Dendritic cell treated with granulocyte-macrophage colony-stimulating factor and Interleukin-4, amounts not matched to agents 40 ng/mL and 50 ng/mL, for 4 days (primary cell): Measurements from ENCODE around the gene WNT3A.

ENCODE experiments used
- H3K27ac Mint-ChIP-seq: one replicate; pipeline ENCODE4 v1.8.0; 2022; ENCODE audit warnings: mild to moderate bottlenecking, mixed read lengths
- H3K27me3 Mint-ChIP-seq: one replicate; pipeline ENCODE4 v1.8.0; 2022; ENCODE audit warnings: mild to moderate bottlenecking, mixed read lengths
- H3K36me3 Mint-ChIP-seq: one replicate; pipeline ENCODE4 v1.8.0; 2022; ENCODE audit warnings: low read depth, mixed read lengths
- H3K4me1 Mint-ChIP-seq: one replicate; pipeline ENCODE4 v1.8.0; 2022; ENCODE audit warnings: low read depth, mixed read lengths
- H3K4me3 Mint-ChIP-seq: one replicate; pipeline ENCODE4 v1.8.0; 2022; ENCODE audit warnings: mild to moderate bottlenecking, moderate library complexity, mixed read lengths
- H3K9me3 Mint-ChIP-seq: one replicate; pipeline ENCODE4 v1.8.0; 2022; ENCODE audit warnings: mixed read lengths
- intact Hi-C: fragments of 100-400 bp; cut with micrococcal nuclease; formaldehyde crosslinking; loops from one replicate; pipeline ENCODE4 v1.15.0; 2022

WNT3A gene

GRCh38 chr1:228088586-228089498, 82.0 kb downstream of the WNT3A start:
- Mint-ChIP-seq H3K9me3 (no peaks in the 10 kb centered on the region), H3K27ac (peak overlapping the region; percentile 86), H3K4me3 (peak overlapping the region; percentile 59), H3K36me3 (peaks cover 85% of the 10 kb centered on the region), H3K4me1 (peaks cover 88% of the 10 kb centered on the region), H3K27me3 (no peaks in the 10 kb centered on the region)
- intact Hi-C loops: no loop called here

- peaks cover 85% of the 10 kb centered on the region for H3K36me3 Mint-ChIP-seq
- H3K27me3 Mint-ChIP-seq: no peaks in the 10 kb centered on the region
- peak overlapping the region; percentile 86 for H3K27ac Mint-ChIP-seq
- intact Hi-C loops: no loop called here
- H3K9me3 Mint-ChIP-seq: peaks cover 7% of the 10 kb centered on the region
- H3K4me1 Mint-ChIP-seq: peaks cover 88% of the 10 kb centered on the region
- peak overlapping the region; percentile 59 for H3K4me3 Mint-ChIP-seq
Observed at GRCh38 chr1:228089519-228090380, 83.0 kb downstream of the WNT3A start.

- Mint-ChIP-seq H3K27me3 (no peaks in the 10 kb centered on the region), H3K4me3 (peak overlapping the region; percentile 59), H3K36me3 (peaks cover 88% of the 10 kb centered on the region), H3K9me3 (peaks cover 11% of the 10 kb centered on the region), H3K27ac (peak overlapping the region; percentile 86), H3K4me1 (peaks cover 88% of the 10 kb centered on the region)
- intact Hi-C loops: no loop called here
Observed at GRCh38 chr1:228090613-228091081, 83.8 kb downstream of the WNT3A start.

GRCh38 chr1:228091084-228091483, 84.3 kb downstream of the WNT3A start:
- Mint-ChIP-seq H3K36me3 (peaks cover 90% of the 10 kb centered on the region), H3K9me3 (peaks cover 11% of the 10 kb centered on the region), H3K4me1 (peaks cover 88% of the 10 kb centered on the region), H3K4me3 (no peak overlapping the region), H3K27ac (peak overlapping the region; percentile 86), H3K27me3 (no peaks in the 10 kb centered on the region)
- intact Hi-C loops: no loop called here

- no peaks in the 10 kb centered on the region for H3K27me3 Mint-ChIP-seq
- peak overlapping the region; percentile 86 for H3K27ac Mint-ChIP-seq
- H3K4me3 Mint-ChIP-seq: no peak overlapping the region
- peaks cover 88% of the 10 kb centered on the region for H3K4me1 Mint-ChIP-seq
- intact Hi-C loops: no loop called here
- peaks cover 96% of the 10 kb centered on the region for H3K36me3 Mint-ChIP-seq
- H3K9me3 Mint-ChIP-seq: peaks cover 11% of the 10 kb centered on the region
Observed at GRCh38 chr1:228092342-228093049, 85.7 kb downstream of the WNT3A start.

- Mint-ChIP-seq H3K4me3 (no peak overlapping the region), H3K27ac (no peak overlapping the region), H3K9me3 (peaks cover 11% of the 10 kb centered on the region), H3K36me3 (peaks cover 96% of the 10 kb centered on the region), H3K4me1 (peaks cover 86% of the 10 kb centered on the region), H3K27me3 (no peaks in the 10 kb centered on the region)
- intact Hi-C loops: no loop called here
Observed at GRCh38 chr1:228093050-228093906, 86.5 kb downstream of the WNT3A start.

- Mint-ChIP-seq H3K9me3 (peaks cover 11% of the 10 kb centered on the region), H3K27ac (peak overlapping the region; percentile 54), H3K4me1 (peaks cover 84% of the 10 kb centered on the region), H3K36me3 (peaks cover 99% of the 10 kb centered on the region), H3K27me3 (no peaks in the 10 kb centered on the region), H3K4me3 (no peak overlapping the region)
- intact Hi-C loops: no loop called here
Observed at GRCh38 chr1:228094432-228095016, 87.7 kb downstream of the WNT3A start.

- Mint-ChIP-seq H3K4me3 (no peak overlapping the region), H3K27me3 (no peaks in the 10 kb centered on the region), H3K9me3 (peaks cover 11% of the 10 kb centered on the region), H3K27ac (peak overlapping the region; percentile 54), H3K36me3 (peaks cover 99% of the 10 kb centered on the region), H3K4me1 (peaks cover 84% of the 10 kb centered on the region)
- intact Hi-C loops: no loop called here
Observed at GRCh38 chr1:228095161-228095560, 88.4 kb downstream of the WNT3A start.

GRCh38 chr1:228095938-228096337, 89.1 kb downstream of the WNT3A start:
- Mint-ChIP-seq H3K4me1 (peaks cover 84% of the 10 kb centered on the region), H3K36me3 (peaks cover 99% of the 10 kb centered on the region), H3K27me3 (no peaks in the 10 kb centered on the region), H3K9me3 (peaks cover 11% of the 10 kb centered on the region), H3K27ac (peak overlapping the region; percentile 54), H3K4me3 (no peak overlapping the region)
- intact Hi-C loops: no loop called here

- Mint-ChIP-seq H3K9me3 (peaks cover 11% of the 10 kb centered on the region), H3K4me1 (peaks cover 84% of the 10 kb centered on the region), H3K4me3 (no peak overlapping the region), H3K36me3 (peaks cover 99% of the 10 kb centered on the region), H3K27me3 (no peaks in the 10 kb centered on the region), H3K27ac (no peak overlapping the region)
- intact Hi-C loops: no loop called here
Observed at GRCh38 chr1:228096416-228097332, 89.9 kb downstream of the WNT3A start.

GRCh38 chr1:228097333-228098081, 90.7 kb downstream of the WNT3A start:
- no peak overlapping the region for H3K27ac Mint-ChIP-seq
- H3K36me3 Mint-ChIP-seq: peaks cover 91% of the 10 kb centered on the region
- H3K9me3 Mint-ChIP-seq: peaks cover 11% of the 10 kb centered on the region
- H3K27me3 Mint-ChIP-seq: no peaks in the 10 kb centered on the region
- H3K4me3 Mint-ChIP-seq: no peak overlapping the region
- intact Hi-C loops: no loop called here
- H3K4me1 Mint-ChIP-seq: peaks cover 84% of the 10 kb centered on the region
